Renal pelvis (tissue), 12 donors: ENCODE data around the gene TMA7B. TPM values are rescaled to one million over a fixed set of nuclear protein-coding genes. Genes with fewer than 3 reads are reported as not detected.

Source experiments
- DNase-seq: peaks from one replicate; pipeline ENCODE4 v3.0.0-alpha.2; 2013
- long read RNA-seq, 16 experiments: transcript quantifications; one replicate each; lab custom pipeline, GENCODE V29; 2026
- polyA plus RNA-seq, 3 donors: library from polyadenylated mRNA; unstranded; fragments of 120-200 nt; gene quantifications; one replicate each; pipeline ENCODE4 v1.2.1, GENCODE V29; 2013; ENCODE audit not compliant: insufficient read length in 3 of 3

TMA7B gene
- under 1 TPM in 1 of 3 donors, not detected in 2; 0.13 TPM for polyA plus RNA-seq
- long read RNA-seq, donor 1: 0 reads
- long read RNA-seq, donor 2: 0 reads
- long read RNA-seq, donor 3: 0 reads
- long read RNA-seq, donor 4: 0 reads
- long read RNA-seq, donor 5: 0 reads
- long read RNA-seq, donor 6: 0 reads
- long read RNA-seq, donor 7: 0 reads
- long read RNA-seq, donor 8: 0 reads
- long read RNA-seq, donor 9: 0 reads
- long read RNA-seq, donor 10: 0 reads
- long read RNA-seq, donor 11: 0 reads
- long read RNA-seq, donor 12: 0 reads
- long read RNA-seq, donor 13: 0 reads
- long read RNA-seq, donor 14: 0 reads
- long read RNA-seq, donor 15: 0 reads
- long read RNA-seq, donor 16: 0 reads

GRCh38 chr22:39959640-39960447 is at the start of gene TMA7B:
Gene TMA7B, plus strand, starts transcription at chr22:39960397. Its CDS starts 3,978 bp downstream, at chr22:39964375.
- peak; percentile 35 for DNase-seq

DNA sequence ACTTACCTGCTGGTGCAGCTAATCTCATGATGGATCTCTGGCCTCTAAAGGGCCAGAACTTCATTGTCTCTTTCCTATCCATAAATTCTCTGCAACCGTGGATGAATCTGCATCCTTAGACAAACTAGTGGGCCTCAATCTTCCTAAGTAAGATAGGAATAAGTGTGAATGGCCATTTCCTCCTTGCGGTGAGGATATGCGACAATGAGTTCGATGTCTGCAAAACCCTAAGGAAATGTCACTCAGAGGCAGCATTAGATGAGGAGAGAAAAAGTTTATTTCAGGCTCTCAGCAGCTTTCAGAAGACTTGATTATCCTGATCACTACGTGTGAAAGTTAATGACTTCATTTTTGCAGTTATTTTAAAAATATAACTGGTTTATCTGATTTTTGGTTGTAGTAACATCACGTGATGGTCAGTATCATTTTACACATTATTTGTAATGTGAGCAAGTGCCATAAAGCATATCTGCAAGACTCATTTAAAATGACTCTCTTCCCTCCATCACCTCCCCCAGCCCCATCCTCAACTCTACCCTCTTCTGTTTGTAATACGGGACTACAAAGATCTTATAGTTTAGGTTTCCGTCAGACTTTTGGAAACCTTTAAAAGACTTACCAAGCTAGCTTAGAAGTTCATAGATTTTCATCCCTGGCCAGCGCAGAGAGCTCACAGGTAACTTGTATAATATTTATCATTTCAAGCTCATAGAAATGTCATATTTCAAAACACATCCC is 49.2 kb upstream of the TMA7B start:
- no peak for DNase-seq

DNA sequence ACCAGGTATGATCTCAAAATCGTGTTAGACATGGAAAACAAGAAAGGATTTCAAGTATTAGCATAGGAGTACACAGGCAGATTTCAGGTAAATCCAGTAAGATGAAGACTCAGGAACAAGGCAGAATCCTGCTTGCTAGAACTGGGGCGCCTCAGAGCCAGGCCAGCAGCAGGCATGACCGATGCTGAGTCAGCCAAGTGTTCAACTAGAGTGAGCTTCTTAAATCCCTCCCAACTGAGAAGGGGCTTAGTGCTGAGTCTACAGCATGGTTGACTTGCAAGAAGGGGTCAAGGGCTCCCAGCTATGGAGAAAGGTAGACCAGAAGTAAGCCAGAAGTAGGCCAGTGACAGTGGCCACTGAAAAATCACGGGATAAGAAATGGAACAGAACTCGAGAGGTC is 46.9 kb upstream of the TMA7B start:
- DNase-seq: no peak

DNA sequence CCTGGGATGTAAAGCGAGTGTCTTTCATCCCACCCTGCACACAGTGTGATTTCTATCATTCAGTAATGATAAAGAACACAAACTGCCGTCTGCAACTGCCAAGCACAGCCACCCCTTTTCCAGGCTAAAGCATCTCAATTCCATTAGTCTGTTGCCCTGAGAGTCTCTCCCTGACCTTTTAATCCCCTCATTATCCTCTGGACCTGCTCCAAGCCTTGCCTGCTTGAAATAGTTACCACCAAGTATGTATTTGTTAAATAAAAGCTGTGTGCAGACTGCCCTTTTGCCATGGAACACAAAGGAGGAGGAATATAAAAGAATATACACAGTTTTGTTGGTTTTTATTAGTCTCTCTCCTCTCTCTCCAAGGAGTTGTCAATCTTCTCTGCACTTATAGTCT is 46.3 kb upstream of the TMA7B start:
- no peak for DNase-seq

DNA sequence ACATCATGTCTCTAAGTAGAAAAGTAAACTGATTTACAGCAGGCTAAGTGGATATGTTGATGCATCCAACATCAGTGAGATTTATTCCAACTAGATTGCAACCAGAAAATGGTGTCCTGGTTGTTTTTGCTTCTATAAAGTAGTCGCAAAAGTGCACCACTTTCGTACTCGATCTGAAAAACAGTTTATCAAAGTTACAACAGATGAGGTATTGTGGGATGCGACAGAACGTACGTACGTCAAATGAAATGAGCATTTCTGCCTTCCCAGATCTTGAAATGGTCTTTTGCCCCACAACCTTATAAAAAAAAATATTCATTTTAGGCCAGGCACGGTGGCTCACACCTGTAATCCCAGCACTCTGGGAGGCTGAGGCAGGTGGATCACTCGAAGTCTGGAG is 45.6 kb upstream of the TMA7B start:
- no peak for DNase-seq

DNA sequence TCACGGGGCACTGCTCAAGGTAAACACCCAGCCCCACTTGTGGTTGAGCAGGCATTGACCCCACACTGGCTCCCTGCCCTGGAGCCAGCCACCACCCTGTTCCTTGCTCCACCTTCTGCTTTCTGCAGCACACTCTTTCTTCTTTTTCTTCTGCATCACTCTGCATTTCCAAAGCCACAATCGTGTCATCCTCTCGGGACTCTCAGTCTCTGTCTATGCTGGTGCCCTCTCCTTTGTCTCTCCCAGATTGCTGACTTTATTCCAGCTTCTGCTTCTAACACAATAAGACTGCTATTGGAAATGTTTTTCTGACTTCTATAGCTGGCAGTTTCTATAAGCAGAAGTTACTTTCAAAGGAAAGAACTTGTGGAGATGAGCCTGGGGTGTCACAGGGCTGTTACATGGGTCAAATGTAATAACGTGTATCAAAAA is 44.9 kb upstream of the TMA7B start:
- no peak for DNase-seq

DNA sequence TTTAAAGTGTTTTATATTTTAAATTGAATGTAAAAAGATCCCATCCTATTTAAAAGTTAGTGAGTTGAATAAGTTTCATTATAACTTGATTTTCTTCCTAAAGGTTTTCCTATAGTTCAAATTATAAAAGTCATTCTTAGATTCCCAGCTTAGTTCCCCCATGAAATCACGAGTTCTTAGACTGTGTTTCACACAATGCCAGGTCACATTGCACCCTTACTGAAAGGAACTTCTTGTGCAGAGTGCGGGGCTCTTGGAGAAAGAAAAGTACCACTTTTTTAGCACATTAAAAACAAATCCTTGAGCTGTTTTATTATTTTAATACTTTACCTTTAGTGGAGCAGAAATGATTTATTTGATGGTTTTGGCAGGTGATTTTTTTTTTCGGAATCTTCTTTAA is 43.7 kb upstream of the TMA7B start:
- DNase-seq: no peak

DNA sequence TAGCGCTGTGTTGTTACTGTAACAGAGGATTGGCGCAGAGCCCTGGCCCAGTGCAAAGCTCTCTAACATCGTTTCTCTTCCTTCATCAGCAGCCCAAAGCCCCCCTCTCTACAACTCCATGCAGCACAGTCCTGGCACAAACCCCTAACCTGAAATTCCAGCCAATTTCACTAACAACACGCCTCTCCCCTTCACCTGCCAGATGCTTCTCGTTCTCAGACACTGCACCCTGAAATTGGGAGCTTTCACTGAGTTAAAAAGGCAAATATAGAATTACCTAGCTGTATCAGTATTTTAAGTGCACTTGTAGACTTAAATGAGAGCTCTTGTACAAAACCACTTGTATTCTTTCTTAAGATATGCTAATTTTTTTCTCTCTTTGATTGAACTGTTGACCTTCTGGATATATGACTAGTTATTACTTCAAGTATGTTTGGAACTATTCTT is 43.0 kb upstream of the TMA7B start:
- no peak for DNase-seq

GRCh38 chr22:39917776-39918495 is 42.3 kb upstream of the TMA7B start:
- DNase-seq: no peak

DNA sequence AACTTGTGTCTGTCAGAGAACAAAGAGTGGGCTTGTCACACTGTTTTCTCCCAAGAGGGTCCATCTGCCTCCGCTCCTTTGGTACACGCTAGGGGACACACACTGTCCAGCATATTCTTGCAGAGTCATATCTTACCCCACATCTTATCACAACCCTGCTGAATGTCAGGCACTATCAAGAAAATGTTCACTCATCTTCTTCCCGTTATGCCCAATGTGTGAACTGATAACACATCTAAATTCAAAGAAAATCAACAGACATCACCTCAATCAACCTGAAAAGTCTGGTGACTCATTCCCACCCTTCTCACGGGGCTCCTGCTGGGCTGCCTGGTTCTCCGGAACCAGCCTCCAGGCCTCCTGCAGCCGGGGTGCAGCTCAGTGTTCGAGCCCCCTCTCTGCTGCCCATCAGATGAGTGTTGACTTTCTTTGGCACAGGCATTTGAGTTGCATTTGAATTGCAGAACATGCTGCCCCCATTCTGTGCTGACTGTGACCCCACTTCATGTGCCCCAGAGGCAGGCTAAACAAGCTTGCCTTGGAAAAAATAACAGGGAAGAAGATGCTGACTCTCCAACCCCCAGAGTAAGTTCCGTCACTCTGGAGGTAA is 40.0 kb upstream of the TMA7B start:
- DNase-seq: no peak

GRCh38 chr22:39923696-39924095 is 36.5 kb upstream of the TMA7B start:
- no peak for DNase-seq

DNA sequence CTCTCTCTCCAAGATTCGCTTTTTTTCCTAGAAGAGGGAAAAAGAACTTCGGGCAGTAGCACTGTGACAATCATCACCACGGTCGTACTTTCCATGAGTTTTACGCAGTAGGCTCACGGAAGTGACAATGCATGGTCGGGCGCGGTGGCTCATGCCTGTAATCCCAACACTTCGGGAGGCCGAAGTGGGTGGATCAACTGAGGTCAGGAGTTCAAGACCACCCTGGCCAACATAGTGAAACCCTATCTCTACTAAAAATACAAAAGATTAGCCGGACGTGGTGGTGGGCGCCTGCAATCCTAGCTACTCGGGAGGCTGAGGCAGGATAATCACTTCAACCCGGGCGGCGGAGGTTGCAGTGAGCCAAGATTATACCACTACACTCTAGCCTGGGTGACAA is 35.9 kb upstream of the TMA7B start:
- DNase-seq: no peak

DNA sequence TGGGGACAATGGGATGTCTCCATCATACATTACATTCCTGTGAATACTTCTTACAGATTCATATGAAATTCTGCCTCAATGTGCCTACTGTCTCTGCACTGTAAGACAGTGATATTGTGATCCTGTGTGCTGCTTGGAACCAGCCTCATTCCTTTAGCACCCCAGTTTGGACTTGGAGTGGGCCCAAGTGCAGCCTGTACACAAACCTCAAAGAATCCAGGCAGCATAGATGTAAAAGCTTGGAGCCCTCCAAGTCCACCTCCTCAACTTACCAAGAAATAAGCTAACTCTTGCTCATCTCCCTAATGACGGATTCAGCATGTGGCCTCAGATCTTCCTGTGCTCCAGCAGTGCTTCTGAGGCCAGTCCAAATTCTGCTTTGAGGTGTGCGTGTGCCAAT is 34.9 kb upstream of the TMA7B start:
- DNase-seq: no peak

DNA sequence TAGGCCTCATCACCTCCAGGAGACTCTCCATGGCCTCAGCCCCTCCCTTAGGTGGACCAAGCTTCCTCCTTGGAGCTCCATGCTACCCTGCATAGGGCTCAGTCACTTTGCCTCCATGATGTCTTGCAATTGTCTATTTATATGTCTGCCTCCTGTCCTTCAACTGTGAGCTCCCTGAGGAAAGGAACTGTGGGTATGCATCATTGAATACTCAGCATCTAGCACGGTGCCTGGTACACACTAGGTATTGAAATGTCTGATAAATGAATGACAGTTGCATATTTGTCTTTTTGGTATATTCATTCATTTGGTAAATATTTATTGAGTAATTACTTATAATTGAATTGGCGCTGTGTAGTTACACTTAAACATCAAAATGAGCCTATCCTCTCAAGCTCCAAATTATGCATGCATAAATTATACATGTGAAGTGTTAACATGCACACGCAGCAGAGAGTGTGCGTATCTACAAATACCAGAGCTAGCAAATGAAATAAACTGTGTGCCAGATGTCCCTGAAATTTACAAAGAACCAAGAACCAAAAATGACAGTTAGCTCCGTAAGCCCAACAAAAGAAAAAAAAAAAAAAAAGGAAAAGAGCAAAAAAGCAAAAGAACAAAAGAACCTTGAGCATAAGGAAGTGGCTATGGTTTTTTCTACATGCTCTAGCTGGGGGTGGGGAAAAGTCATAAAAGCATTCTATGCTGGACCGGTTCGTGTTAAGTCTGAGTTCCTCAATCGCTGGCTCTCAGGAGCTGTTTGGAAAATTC is 34.1 kb upstream of the TMA7B start:
- DNase-seq: no peak

DNA sequence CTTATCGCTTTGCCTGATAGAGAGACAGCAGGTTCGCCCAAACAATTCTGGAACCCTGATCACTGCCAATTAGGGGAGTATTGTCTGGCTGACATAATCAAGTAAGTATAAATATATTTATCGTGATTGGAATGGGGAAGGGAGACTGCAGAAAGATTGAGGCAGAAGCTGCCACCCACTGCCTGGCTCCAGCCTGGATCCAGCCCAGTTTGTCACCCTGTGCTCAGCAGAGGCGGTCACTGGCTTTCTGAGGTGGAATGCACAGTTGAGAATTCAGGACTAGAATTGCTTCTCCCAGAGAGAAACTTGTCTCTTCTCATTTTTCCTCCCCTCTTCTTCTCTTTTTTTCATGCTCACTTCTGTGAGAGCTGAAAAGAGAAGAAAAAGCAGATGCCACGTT is 33.4 kb upstream of the TMA7B start:
- DNase-seq: no peak

DNA sequence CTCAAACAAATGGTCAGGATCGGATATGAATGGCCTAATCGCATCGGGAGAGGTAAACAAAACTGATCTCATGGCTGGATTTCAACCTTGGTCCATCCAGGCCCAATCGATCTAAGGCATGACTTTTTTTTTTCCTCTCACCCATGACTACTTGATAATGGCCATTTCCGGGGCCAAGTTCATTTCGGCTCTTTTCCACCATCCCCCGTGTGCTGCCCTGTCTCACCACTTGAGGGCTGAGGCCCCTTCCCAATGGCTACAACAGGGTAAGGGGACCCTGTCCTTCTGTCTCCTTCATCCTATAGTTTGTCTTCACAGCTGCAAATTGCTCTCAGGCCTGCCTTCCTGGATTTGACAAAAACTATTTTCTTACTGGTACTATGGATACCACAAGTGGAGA is 32.7 kb upstream of the TMA7B start:
- DNase-seq: no peak

GRCh38 chr22:39928536-39929520 is 31.4 kb upstream of the TMA7B start:
- no peak for DNase-seq

- no peak for DNase-seq
These were observed 28.9 kb upstream of the TMA7B start for GRCh38 chr22:39931251-39931650.

GRCh38 chr22:39932166-39932565 is 28.0 kb upstream of the TMA7B start:
- no peak for DNase-seq
